Endothelial cell (in vitro differentiated cells): ENCODE data around the gene ARMC9. TPM values are rescaled to one million over a fixed set of nuclear protein-coding genes. Genes with fewer than 3 reads are reported as not detected.

Source experiments
- DNase-seq: peaks from one replicate; pipeline ENCODE4 v3.0.0; 2021; ENCODE audit warnings: low spot score
- H3K27ac Mint-ChIP-seq: one replicate; pipeline ENCODE4 v1.8.0; 2021; ENCODE audit warnings: mixed read lengths, inconsistent platforms; ENCODE audit not compliant: unreplicated experiment
- H3K27me3 Mint-ChIP-seq: one replicate; pipeline ENCODE4 v1.8.0; 2021; ENCODE audit warnings: mild to moderate bottlenecking, moderate library complexity, mixed read lengths, inconsistent platforms; ENCODE audit not compliant: unreplicated experiment
- H3K36me3 Mint-ChIP-seq: one replicate; pipeline ENCODE4 v1.8.0; 2021; ENCODE audit warnings: mild to moderate bottlenecking, low read depth, mixed read lengths, inconsistent platforms; ENCODE audit not compliant: unreplicated experiment
- H3K4me1 Mint-ChIP-seq: one replicate; pipeline ENCODE4 v1.8.0; 2021; ENCODE audit warnings: mild to moderate bottlenecking, mixed read lengths, inconsistent platforms; ENCODE audit not compliant: unreplicated experiment
- H3K4me3 Mint-ChIP-seq: one replicate; pipeline ENCODE4 v1.8.0; 2021; ENCODE audit warnings: mild to moderate bottlenecking, mixed read lengths, inconsistent platforms; ENCODE audit not compliant: unreplicated experiment
- H3K9me3 Mint-ChIP-seq: one replicate; pipeline ENCODE4 v1.8.0; 2021; ENCODE audit warnings: mixed read lengths, inconsistent platforms; ENCODE audit not compliant: unreplicated experiment
- CTCF ChIP-seq: fragments of 200-600 bp; sonication (generic); IDR thresholded peaks from one replicate; pipeline ENCODE4 v1.5.0; 2021; ENCODE audit warnings: antibody characterized with exemption; ENCODE audit not compliant: unreplicated experiment
- total RNA-seq: library from RNA; stranded (reverse); fragmentation: NEBNext Ultra II Directional; extraction: Animal tissue kit (Norgen Biotek cat#: 25700); gene quantifications from one replicate; pipeline ENCODE4 v1.2.1, GENCODE V29; 2021; ENCODE audit not compliant: unreplicated experiment

Gene ARMC9
- total RNA-seq, 1 donor from 2014 or later, result 18.3 TPM

DNA sequence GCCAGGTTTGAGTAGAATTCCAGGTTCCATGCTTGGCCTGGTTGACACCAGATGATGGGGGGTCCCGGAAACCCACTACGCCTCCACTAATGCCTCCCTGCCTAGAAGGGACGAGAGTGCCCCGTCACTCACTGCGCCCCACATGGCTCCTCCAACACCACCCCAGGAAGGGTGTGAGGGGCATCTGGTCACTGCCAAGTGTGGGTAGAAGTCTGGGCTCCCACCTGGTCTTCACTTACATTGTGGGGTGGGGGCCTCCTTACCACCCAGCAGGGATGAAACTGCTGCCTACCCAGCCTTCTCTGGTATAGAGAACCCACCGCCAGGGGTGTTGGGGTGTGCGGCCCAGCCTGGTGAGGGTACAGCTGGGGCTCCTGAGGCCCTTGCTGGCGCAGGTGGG is 131.9 kb downstream of the ARMC9 start:
- TF ChIP-seq CTCF, result no peak
- Mint-ChIP-seq H3K9me3 (no peaks in the 10 kb centered on the region), H3K4me3 (no peak overlapping the region), H3K4me1 (peaks cover 2% of the 10 kb centered on the region), H3K27ac (no peak overlapping the region), H3K36me3 (peaks cover 23% of the 10 kb centered on the region), H3K27me3 (peaks cover 6% of the 10 kb centered on the region)
- no peak for DNase-seq

DNA sequence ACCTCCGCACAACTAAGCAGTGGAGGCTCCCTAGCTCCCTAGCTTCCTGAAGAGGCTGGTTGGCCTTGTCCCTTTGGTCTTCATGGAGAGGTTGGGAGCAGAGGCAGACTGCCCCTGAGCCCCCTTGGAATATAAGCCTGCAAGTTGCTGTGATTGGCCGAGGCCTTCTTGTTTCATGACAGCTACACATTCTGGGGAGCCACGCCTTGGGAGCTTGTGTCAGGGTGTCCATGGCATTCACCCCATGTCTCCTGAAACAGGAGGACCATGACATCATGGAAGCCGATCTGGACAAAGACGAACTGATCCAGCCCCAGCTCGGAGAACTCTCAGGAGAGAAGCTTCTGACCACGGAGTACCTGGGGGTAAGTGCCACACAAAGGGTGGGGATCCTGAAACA is 133.1 kb downstream of the ARMC9 start:
- peaks cover 7% of the 10 kb centered on the region for H3K27me3 Mint-ChIP-seq
- H3K4me1 Mint-ChIP-seq, result peaks cover 2% of the 10 kb centered on the region
- H3K4me3 Mint-ChIP-seq, result no peak overlapping the region
- DNase-seq, result no peak
- H3K9me3 Mint-ChIP-seq, result no peaks in the 10 kb centered on the region
- TF ChIP-seq CTCF, result no peak
- H3K27ac Mint-ChIP-seq, result no peak overlapping the region
- H3K36me3 Mint-ChIP-seq, result peaks cover 23% of the 10 kb centered on the region

DNA sequence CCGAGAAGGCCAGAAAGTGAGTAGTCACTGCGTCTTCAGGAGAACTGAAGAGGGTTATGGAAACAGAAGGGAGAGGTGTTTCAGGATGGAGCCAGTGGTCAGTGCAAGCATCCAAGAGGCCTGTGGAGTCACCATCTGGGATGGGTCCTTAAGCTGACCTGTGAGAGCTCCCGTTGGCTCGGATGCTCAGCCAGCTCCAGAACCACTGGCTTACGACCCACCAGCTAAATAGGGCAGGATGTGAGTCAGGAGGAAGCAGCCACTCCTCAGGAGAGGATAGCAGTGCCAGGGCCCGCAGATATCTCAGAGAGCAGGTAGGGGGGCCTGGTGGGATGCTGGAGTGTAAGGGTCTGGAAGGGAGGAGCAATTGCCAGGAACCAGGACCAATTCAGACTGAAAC is 134.0 kb downstream of the ARMC9 start:
- no peaks in the 10 kb centered on the region for H3K9me3 Mint-ChIP-seq
- H3K4me3 Mint-ChIP-seq, result no peak overlapping the region
- H3K27me3 Mint-ChIP-seq, result peaks cover 6% of the 10 kb centered on the region
- DNase-seq, result no peak
- peaks cover 2% of the 10 kb centered on the region for H3K4me1 Mint-ChIP-seq
- no peak for TF ChIP-seq CTCF
- peaks cover 23% of the 10 kb centered on the region for H3K36me3 Mint-ChIP-seq
- H3K27ac Mint-ChIP-seq, result no peak overlapping the region

DNA sequence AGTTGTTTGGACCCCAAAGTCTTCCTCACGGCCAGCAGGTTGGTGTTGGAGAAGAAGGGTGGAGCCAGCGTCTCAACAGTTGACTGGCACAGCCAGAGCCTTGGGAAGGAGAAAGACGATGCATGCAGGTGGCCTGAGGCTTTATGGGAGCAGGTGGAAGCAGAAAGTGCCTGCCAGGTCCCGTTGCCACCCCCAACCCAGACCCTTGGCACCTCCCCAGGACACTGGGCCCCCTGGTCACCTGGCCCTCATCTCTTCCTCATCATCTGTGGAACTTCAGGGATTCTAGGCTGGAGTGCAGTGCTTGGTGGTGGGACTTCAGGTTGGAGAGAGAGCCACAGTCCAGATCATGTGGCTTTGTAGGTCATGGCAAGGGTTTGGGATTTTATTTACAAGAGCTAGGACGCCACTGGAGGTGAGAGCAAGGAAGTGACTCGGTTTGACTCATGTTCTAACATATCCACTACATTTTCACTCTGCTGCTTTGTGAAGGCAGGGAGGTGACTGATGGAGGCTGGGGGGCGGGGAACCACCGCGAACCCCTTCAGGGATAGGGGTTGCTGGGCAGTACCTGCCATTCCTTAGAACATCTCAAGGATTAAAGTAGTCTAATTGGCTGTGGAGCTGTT is 134.6 kb downstream of the ARMC9 start:
- Mint-ChIP-seq H3K36me3 (peaks cover 23% of the 10 kb centered on the region), H3K9me3 (no peaks in the 10 kb centered on the region), H3K27me3 (peaks cover 6% of the 10 kb centered on the region), H3K4me1 (peaks cover 2% of the 10 kb centered on the region), H3K4me3 (peak overlapping the region; percentile 62), H3K27ac (no peak overlapping the region)
- no peak for DNase-seq
- TF ChIP-seq CTCF, result no peak

- Mint-ChIP-seq H3K36me3 (peaks cover 23% of the 10 kb centered on the region), H3K4me1 (peaks cover 2% of the 10 kb centered on the region), H3K27me3 (peaks cover 6% of the 10 kb centered on the region), H3K9me3 (no peaks in the 10 kb centered on the region), H3K4me3 (no peak overlapping the region), H3K27ac (no peak overlapping the region)
- no peak for DNase-seq
- TF ChIP-seq CTCF, result no peak
These were observed 135.9 kb downstream of the ARMC9 start for GRCh38 chr2:231334179-231334930.
